PFSK-1 (cell line): ENCODE measurements around the gene DUSP8.

ENCODE experiments used
- FOXP2 ChIP-seq: optimal IDR thresholded peaks from 2 replicates; pipeline ENCODE3; 2011; ENCODE audit warnings: borderline replicate concordance, control low read depth, inconsistent platforms; ENCODE audit not compliant: insufficient read depth; ENCODE audit errors: extremely low read length, extremely low read depth
- POLR2AphosphoS5 ChIP-seq: IDR thresholded peaks from 2 replicates; pipeline ENCODE4 v1.6.1; 2012; ENCODE audit warnings: low read depth, mild to moderate bottlenecking, control low read depth, low read length, moderate library complexity
- REST ChIP-seq, 2 experiments: IDR thresholded peaks; 2 replicates each; pipeline versions ENCODE4 v1.6.1 to v1.8.0; 2011 to 2012; ENCODE audit warnings: low read depth in 2 of 2, low read length in 2 of 2, control low read depth in 1 of 2, inconsistent platforms in 1 of 2, mild to moderate bottlenecking in 1 of 2, moderate library complexity in 1 of 2; ENCODE audit not compliant: insufficient read depth in 1 of 2
- SIN3A ChIP-seq: IDR thresholded peaks from 2 replicates; pipeline ENCODE4 v1.6.1; 2012; ENCODE audit warnings: mild to moderate bottlenecking, low read length, moderate library complexity, borderline replicate concordance; ENCODE audit not compliant: insufficient read depth
- TAF1 ChIP-seq: IDR thresholded peaks from 2 replicates; pipeline ENCODE4 v1.6.1; 2012; ENCODE audit warnings: low read length, control low read depth, borderline replicate concordance; ENCODE audit not compliant: insufficient read depth

DUSP8 gene

DNA sequence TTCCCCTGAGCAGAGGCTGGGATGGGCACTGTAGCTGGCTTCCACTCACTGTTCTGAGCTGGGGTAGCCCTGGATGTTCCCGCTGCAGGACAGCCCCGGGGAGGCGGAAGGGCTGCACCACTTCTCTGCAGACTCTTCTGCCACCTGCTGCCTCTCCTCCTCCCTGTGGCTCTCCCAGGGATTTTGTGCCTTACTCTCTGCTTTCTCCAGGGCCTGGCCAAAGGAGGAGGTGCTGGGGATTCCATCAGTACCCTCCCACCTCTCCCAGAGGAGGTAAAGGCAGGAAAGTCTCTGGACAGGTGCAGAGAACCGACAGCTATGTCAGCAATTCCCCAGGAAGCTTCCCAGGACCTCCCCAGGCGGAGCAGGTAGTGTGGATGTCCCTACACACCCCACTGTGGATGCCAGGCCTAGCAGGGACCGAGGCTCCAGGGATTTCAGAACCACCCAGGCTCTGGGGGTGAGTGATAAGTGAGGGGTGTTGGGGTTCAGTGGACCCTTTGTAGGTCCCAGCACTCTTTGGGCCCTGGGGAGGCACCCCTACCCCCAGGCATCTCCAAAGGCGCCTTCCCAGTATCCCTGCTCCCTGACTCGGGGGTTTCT is 11.3 kb downstream of the DUSP8 start:
- no peak for TF ChIP-seq POLR2AphosphoS5

- TF ChIP-seq TAF1, result no peak
- no peak for TF ChIP-seq POLR2AphosphoS5
- no peak for TF ChIP-seq REST (IDR thresholded peaks at IDR 0.05; ENCODE audit: insufficient read depth in 1 of 2, low read depth in 2 of 2, low read length in 2 of 2)
- no peak for TF ChIP-seq FOXP2
- TF ChIP-seq SIN3A, result no peak
Observed at GRCh38 chr11:1560002-1560648, 11.9 kb downstream of the DUSP8 start.

DNA sequence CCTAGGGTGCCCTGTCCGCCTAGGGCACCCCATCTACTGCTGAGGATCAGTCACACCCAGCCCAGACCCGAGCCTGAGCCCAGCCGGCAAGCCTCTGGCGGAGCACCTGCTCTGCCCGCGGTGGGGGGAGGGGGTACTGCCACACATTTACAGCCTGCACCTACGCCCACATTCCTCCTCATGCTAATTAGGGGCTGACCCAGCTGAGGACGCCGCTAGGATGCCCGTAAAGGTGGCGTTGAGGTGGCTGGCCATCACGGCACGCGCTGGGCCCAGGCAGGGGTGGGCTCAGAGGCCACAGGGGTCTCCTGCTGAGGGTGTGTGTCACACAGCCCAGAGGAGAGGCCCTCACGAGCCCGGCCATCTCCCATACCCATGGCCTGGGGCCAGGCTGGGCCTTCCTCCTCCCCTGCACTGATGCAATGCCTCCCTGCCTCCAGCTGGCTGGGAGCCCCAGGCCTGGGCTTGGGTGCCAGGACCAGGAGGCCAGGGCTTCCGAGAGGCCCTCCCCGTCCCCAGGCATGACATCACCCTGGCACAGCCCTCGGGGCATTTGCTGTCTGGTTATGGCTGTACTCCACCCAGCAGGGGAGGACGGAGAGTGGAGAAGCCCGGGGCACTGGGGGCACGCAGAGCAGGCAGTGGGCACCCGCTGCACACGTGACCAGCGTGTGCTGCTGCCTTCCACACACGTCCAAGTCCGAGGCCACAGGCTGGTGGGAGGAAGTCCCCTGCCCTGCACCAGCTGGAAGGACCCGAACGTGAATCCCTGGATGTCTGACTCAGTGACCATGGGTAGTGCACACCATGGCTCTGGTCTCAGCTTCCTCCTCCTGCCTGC is 12.7 kb downstream of the DUSP8 start:
- no peak for TF ChIP-seq TAF1
- no peak for TF ChIP-seq SIN3A
- no peak for TF ChIP-seq REST (IDR thresholded peaks at IDR 0.05; ENCODE audit: insufficient read depth in 1 of 2, low read depth in 2 of 2, low read length in 2 of 2)
- TF ChIP-seq POLR2AphosphoS5, result no peak
- no peak for TF ChIP-seq FOXP2

DNA sequence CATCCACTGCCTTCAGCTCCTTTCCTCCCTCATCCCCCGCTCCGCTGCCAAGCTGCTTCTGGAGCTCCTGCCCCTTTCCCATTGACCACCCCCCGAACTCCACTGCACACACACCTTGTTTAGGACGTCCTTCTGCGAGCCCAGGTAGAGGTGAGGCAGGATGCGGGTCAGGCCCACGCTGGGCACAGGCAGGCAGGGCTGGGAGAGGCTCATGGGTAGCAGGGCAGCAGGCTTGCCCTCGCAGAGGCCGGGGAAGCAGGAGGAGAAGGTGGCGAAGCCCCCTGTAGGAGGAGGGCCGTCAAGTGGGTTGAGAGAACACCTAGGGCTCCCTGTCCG is 13.3 kb downstream of the DUSP8 start:
- no peak for TF ChIP-seq TAF1
- TF ChIP-seq SIN3A, result no peak
- TF ChIP-seq FOXP2, result no peak
- TF ChIP-seq REST (IDR thresholded peaks at IDR 0.05; ENCODE audit: insufficient read depth in 1 of 2, low read depth in 2 of 2, low read length in 2 of 2), result no peak
- TF ChIP-seq POLR2AphosphoS5, result no peak

GRCh38 chr11:1557904-1558774 is 13.9 kb downstream of the DUSP8 start:
- TF ChIP-seq POLR2AphosphoS5, result no peak
- no peak for TF ChIP-seq TAF1
- TF ChIP-seq FOXP2, result no peak
- TF ChIP-seq SIN3A, result no peak
- no peak for TF ChIP-seq REST (IDR thresholded peaks at IDR 0.05; ENCODE audit: insufficient read depth in 1 of 2, low read depth in 2 of 2, low read length in 2 of 2)
